ENCODE data around the gene DENND5B. TPM values are rescaled to one million over a fixed set of nuclear protein-coding genes. Genes with fewer than 3 reads are reported as not detected.
"Not testable (repeated sequence)": the region's sequence is repeated elsewhere in the genome, so short reads cannot be mapped to it uniquely, and the experiment has no call there.

DENND5B gene
- total and polyA plus RNA-seq, 2 donors = 2.3 to 2.9 TPM

- not testable (repeated sequence) for H3K27ac ChIP-seq (ENCODE audit: low read depth in 1 of 2, low read length in 1 of 2); H3K9me3 ChIP-seq (ENCODE audit: control insufficient read depth in 2 of 2, insufficient read depth in 1 of 2, low read length in 1 of 2); H3K27me3 ChIP-seq (ENCODE audit: control insufficient read depth in 2 of 2, insufficient read depth in 1 of 2, low read length in 1 of 2); H3K36me3 ChIP-seq (ENCODE audit: control insufficient read depth in 2 of 2, insufficient read depth in 2 of 2, low read length in 1 of 2); H3K4me1 ChIP-seq (ENCODE audit: control insufficient read depth in 2 of 2, insufficient read depth in 2 of 2, low read length in 2 of 2); DNase-seq (ENCODE audit: low read depth in 6 of 9, low spot score in 9 of 9); H3K4me3 ChIP-seq (ENCODE audit: low read length in 2 of 2)
- 94% methylated on average over 2 of the region's 2 CpGs for WGBS
Measured at GRCh38 chr12:31569517-31569916, 21.4 kb downstream of the DENND5B start.

- 96% methylated on average over 3 of the region's 3 CpGs for WGBS
- DNase-seq (ENCODE audit: low read depth in 6 of 9, low spot score in 9 of 9) = no peak
Measured at GRCh38 chr12:31568498-31568897, 22.4 kb downstream of the DENND5B start.

GRCh38 chr12:31567029-31567428 lies 23.9 kb downstream of the DENND5B start:
- H3K27ac ChIP-seq (ENCODE audit: low read depth in 1 of 2, low read length in 1 of 2) = no peak overlapping the region
- H3K27me3 ChIP-seq (ENCODE audit: control insufficient read depth in 2 of 2, insufficient read depth in 1 of 2, low read length in 1 of 2) = no peaks in the 10 kb centered on the region
- H3K4me1 ChIP-seq (ENCODE audit: control insufficient read depth in 2 of 2, insufficient read depth in 2 of 2, low read length in 2 of 2) = no peaks in the 10 kb centered on the region
- no peaks in the 10 kb centered on the region for H3K36me3 ChIP-seq (ENCODE audit: control insufficient read depth in 2 of 2, insufficient read depth in 2 of 2, low read length in 1 of 2)
- 95% methylated on average over 2 of the region's 2 CpGs for WGBS
- no peaks in the 10 kb centered on the region for H3K9me3 ChIP-seq (ENCODE audit: control insufficient read depth in 2 of 2, insufficient read depth in 1 of 2, low read length in 1 of 2)
- H3K4me3 ChIP-seq (ENCODE audit: low read length in 2 of 2) = no peak overlapping the region
- DNase-seq (ENCODE audit: low read depth in 6 of 9, low spot score in 9 of 9) = no peak

More at GRCh38 chr12:31568498-31568897, 22.4 kb downstream of the DENND5B start:
- no peaks in the 10 kb centered on the region for H3K27me3 ChIP-seq (ENCODE audit: control insufficient read depth in 2 of 2, insufficient read depth in 1 of 2, low read length in 1 of 2)
- H3K4me3 ChIP-seq (ENCODE audit: low read length in 2 of 2) = no peak overlapping the region
- H3K36me3 ChIP-seq (ENCODE audit: control insufficient read depth in 2 of 2, insufficient read depth in 2 of 2, low read length in 1 of 2) = no peaks in the 10 kb centered on the region
- no peaks in the 10 kb centered on the region for H3K4me1 ChIP-seq (ENCODE audit: control insufficient read depth in 2 of 2, insufficient read depth in 2 of 2, low read length in 2 of 2)
- no peaks in the 10 kb centered on the region for H3K9me3 ChIP-seq (ENCODE audit: control insufficient read depth in 2 of 2, insufficient read depth in 1 of 2, low read length in 1 of 2)
- no peak overlapping the region for H3K27ac ChIP-seq (ENCODE audit: low read depth in 1 of 2, low read length in 1 of 2)

- 96% methylated on average over 2 of the region's 2 CpGs for WGBS
- Histone ChIP-seq H3K36me3 (ENCODE audit: control insufficient read depth in 2 of 2, insufficient read depth in 2 of 2, low read length in 1 of 2) (no peaks in the 10 kb centered on the region), H3K4me1 (ENCODE audit: control insufficient read depth in 2 of 2, insufficient read depth in 2 of 2, low read length in 2 of 2) (no peaks in the 10 kb centered on the region), H3K9me3 (ENCODE audit: control insufficient read depth in 2 of 2, insufficient read depth in 1 of 2, low read length in 1 of 2) (no peaks in the 10 kb centered on the region), H3K27ac (ENCODE audit: low read depth in 1 of 2, low read length in 1 of 2) (no peak overlapping the region), H3K4me3 (ENCODE audit: low read length in 2 of 2) (no peak overlapping the region), H3K27me3 (ENCODE audit: control insufficient read depth in 2 of 2, insufficient read depth in 1 of 2, low read length in 1 of 2) (no peaks in the 10 kb centered on the region)
- DNase-seq (ENCODE audit: low read depth in 6 of 9, low spot score in 9 of 9) = no peak
Measured at GRCh38 chr12:31566547-31566946, 24.4 kb downstream of the DENND5B start.

- H3K4me3 ChIP-seq (ENCODE audit: low read length in 2 of 2) = no peak overlapping the region
- no peaks in the 10 kb centered on the region for H3K27me3 ChIP-seq (ENCODE audit: control insufficient read depth in 2 of 2, insufficient read depth in 1 of 2, low read length in 1 of 2)
- H3K9me3 ChIP-seq (ENCODE audit: control insufficient read depth in 2 of 2, insufficient read depth in 1 of 2, low read length in 1 of 2) = no peaks in the 10 kb centered on the region
- no peak for DNase-seq (ENCODE audit: low read depth in 6 of 9, low spot score in 9 of 9)
- WGBS = 97% methylated on average over 5 of the region's 5 CpGs
- no peaks in the 10 kb centered on the region for H3K4me1 ChIP-seq (ENCODE audit: control insufficient read depth in 2 of 2, insufficient read depth in 2 of 2, low read length in 2 of 2)
- no peak overlapping the region for H3K27ac ChIP-seq (ENCODE audit: low read depth in 1 of 2, low read length in 1 of 2)
- H3K36me3 ChIP-seq (ENCODE audit: control insufficient read depth in 2 of 2, insufficient read depth in 2 of 2, low read length in 1 of 2) = no peaks in the 10 kb centered on the region
Measured at GRCh38 chr12:31562594-31563328, 28.2 kb downstream of the DENND5B start.

GRCh38 chr12:31560516-31560915 lies 30.4 kb downstream of the DENND5B start:
- DNase-seq (ENCODE audit: low read depth in 6 of 9, low spot score in 9 of 9) = no peak
- Histone ChIP-seq H3K4me3 (ENCODE audit: low read length in 2 of 2) (no peak overlapping the region), H3K27me3 (ENCODE audit: control insufficient read depth in 2 of 2, insufficient read depth in 1 of 2, low read length in 1 of 2) (no peaks in the 10 kb centered on the region), H3K36me3 (ENCODE audit: control insufficient read depth in 2 of 2, insufficient read depth in 2 of 2, low read length in 1 of 2) (no peaks in the 10 kb centered on the region), H3K27ac (ENCODE audit: low read depth in 1 of 2, low read length in 1 of 2) (no peak overlapping the region), H3K4me1 (ENCODE audit: control insufficient read depth in 2 of 2, insufficient read depth in 2 of 2, low read length in 2 of 2) (no peaks in the 10 kb centered on the region), H3K9me3 (ENCODE audit: control insufficient read depth in 2 of 2, insufficient read depth in 1 of 2, low read length in 1 of 2) (peaks cover 0 to 4% of the 10 kb centered on the region in 2 donors)
- 98% methylated on average over 2 of the region's 2 CpGs for WGBS

GRCh38 chr12:31558521-31558920 lies 32.4 kb downstream of the DENND5B start:
- DNase-seq (ENCODE audit: low read depth in 6 of 9, low spot score in 9 of 9) = no peak
- Histone ChIP-seq H3K27ac (ENCODE audit: low read depth in 1 of 2, low read length in 1 of 2) (no peak overlapping the region), H3K4me1 (ENCODE audit: control insufficient read depth in 2 of 2, insufficient read depth in 2 of 2, low read length in 2 of 2) (no peaks in the 10 kb centered on the region)

GRCh38 chr12:31557707-31558106 lies 33.2 kb downstream of the DENND5B start:
- H3K27me3 ChIP-seq (ENCODE audit: control insufficient read depth in 2 of 2, insufficient read depth in 1 of 2, low read length in 1 of 2) = no peaks in the 10 kb centered on the region
- H3K4me1 ChIP-seq (ENCODE audit: control insufficient read depth in 2 of 2, insufficient read depth in 2 of 2, low read length in 2 of 2) = no peaks in the 10 kb centered on the region
- no peak overlapping the region for H3K4me3 ChIP-seq (ENCODE audit: low read length in 2 of 2)
- DNase-seq (ENCODE audit: low read depth in 6 of 9, low spot score in 9 of 9) = peak in 1 of 9 donors; percentile 16
- H3K27ac ChIP-seq (ENCODE audit: low read depth in 1 of 2, low read length in 1 of 2) = no peak overlapping the region
- WGBS = 54% methylated on average over 5 of the region's 5 CpGs
- no peaks in the 10 kb centered on the region for H3K36me3 ChIP-seq (ENCODE audit: control insufficient read depth in 2 of 2, insufficient read depth in 2 of 2, low read length in 1 of 2)
- peaks cover 0 to 5% of the 10 kb centered on the region in 2 donors for H3K9me3 ChIP-seq (ENCODE audit: control insufficient read depth in 2 of 2, insufficient read depth in 1 of 2, low read length in 1 of 2)

More at GRCh38 chr12:31558521-31558920, 32.4 kb downstream of the DENND5B start:
- H3K9me3 ChIP-seq (ENCODE audit: control insufficient read depth in 2 of 2, insufficient read depth in 1 of 2, low read length in 1 of 2) = peaks cover 0 to 5% of the 10 kb centered on the region in 2 donors
- H3K27me3 ChIP-seq (ENCODE audit: control insufficient read depth in 2 of 2, insufficient read depth in 1 of 2, low read length in 1 of 2) = no peaks in the 10 kb centered on the region
- no peak overlapping the region for H3K4me3 ChIP-seq (ENCODE audit: low read length in 2 of 2)
- no peaks in the 10 kb centered on the region for H3K36me3 ChIP-seq (ENCODE audit: control insufficient read depth in 2 of 2, insufficient read depth in 2 of 2, low read length in 1 of 2)

- H3K4me3 ChIP-seq (ENCODE audit: low read length in 2 of 2); H3K27me3 ChIP-seq (ENCODE audit: control insufficient read depth in 2 of 2, insufficient read depth in 1 of 2, low read length in 1 of 2); H3K9me3 ChIP-seq (ENCODE audit: control insufficient read depth in 2 of 2, insufficient read depth in 1 of 2, low read length in 1 of 2); DNase-seq (ENCODE audit: low read depth in 6 of 9, low spot score in 9 of 9); H3K27ac ChIP-seq (ENCODE audit: low read depth in 1 of 2, low read length in 1 of 2); H3K4me1 ChIP-seq (ENCODE audit: control insufficient read depth in 2 of 2, insufficient read depth in 2 of 2, low read length in 2 of 2); H3K36me3 ChIP-seq (ENCODE audit: control insufficient read depth in 2 of 2, insufficient read depth in 2 of 2, low read length in 1 of 2): not testable (repeated sequence)
- 89% methylated on average over 8 of the region's 9 CpGs for WGBS
Measured at GRCh38 chr12:31555466-31555865, 35.5 kb downstream of the DENND5B start.
